ENCODE data around the gene KIF26B. TPM values are rescaled to one million over a fixed set of nuclear protein-coding genes. Genes with fewer than 3 reads are reported as not detected.

The KIF26B gene
- total RNA-seq, 2 donors from 2014 or later, result 0.83 to 1.3 TPM

DNA sequence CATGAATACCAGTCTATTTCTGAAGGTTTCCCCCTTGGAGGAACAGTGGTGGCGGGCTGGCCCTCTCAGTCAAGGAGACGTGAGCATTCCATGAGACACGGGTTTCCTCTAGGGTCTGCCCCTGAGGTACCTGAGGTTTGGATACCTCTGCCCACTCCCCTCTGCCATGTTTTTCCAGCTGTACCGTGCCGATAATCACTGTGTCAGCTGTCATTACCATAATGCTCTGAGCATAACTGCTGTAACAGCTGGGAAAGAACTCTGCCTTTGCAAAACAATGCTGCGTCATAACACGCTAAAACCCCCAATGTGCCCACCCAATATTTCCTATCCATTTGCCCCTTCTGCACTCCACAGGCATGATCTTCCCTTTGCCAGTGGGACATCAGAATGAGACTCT is 425.1 kb downstream of the KIF26B start:
- H3K4me1 ChIP-seq, result no peaks in the 10 kb centered on the region
- no peak for DNase-seq (ENCODE audit: low spot score)
- H3K9me3 ChIP-seq, result no peaks in the 10 kb centered on the region
- no peak overlapping the region for H3K27ac ChIP-seq
- H3K36me3 ChIP-seq, result no peaks in the 10 kb centered on the region
- no peak overlapping the region for H3K4me3 ChIP-seq
- H3K27me3 ChIP-seq, result no peaks in the 10 kb centered on the region
- no peak for TF ChIP-seq CTCF (IDR thresholded peaks at IDR 0.05)

- Histone ChIP-seq H3K27me3 (no peaks in the 10 kb centered on the region), H3K36me3 (no peaks in the 10 kb centered on the region), H3K27ac (no peak overlapping the region), H3K9me3 (no peaks in the 10 kb centered on the region), H3K4me3 (no peak overlapping the region), H3K4me1 (no peaks in the 10 kb centered on the region)
- TF ChIP-seq CTCF (IDR thresholded peaks at IDR 0.05), result no peak
- DNase-seq (ENCODE audit: low spot score), result no peak
Observed at GRCh38 chr1:245580651-245581050, 425.9 kb downstream of the KIF26B start.

DNA sequence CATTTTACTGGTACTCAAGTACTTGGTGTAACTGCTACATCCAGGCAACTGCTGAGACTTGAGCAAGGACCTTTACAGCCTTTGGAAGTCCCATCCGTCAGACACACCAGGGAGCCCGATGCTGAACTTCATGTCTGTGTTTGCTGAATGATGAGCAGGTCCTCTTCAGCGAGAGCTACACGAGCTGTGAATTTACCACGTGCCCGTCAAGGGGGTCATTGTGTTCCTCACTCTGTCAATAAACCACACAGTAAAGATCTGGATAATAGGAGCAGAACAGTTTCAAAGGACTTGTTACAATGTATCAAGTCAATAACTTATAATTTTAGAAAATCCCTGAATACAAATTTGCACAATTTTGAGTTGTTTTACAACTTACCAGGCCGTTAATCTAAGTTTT is 427.2 kb downstream of the KIF26B start:
- H3K4me3 ChIP-seq, result no peak overlapping the region
- no peak overlapping the region for H3K27ac ChIP-seq
- H3K27me3 ChIP-seq, result no peaks in the 10 kb centered on the region
- H3K4me1 ChIP-seq, result no peaks in the 10 kb centered on the region
- H3K9me3 ChIP-seq, result no peaks in the 10 kb centered on the region
- TF ChIP-seq CTCF (IDR thresholded peaks at IDR 0.05), result no peak
- no peaks in the 10 kb centered on the region for H3K36me3 ChIP-seq
- no peak for DNase-seq (ENCODE audit: low spot score)

DNA sequence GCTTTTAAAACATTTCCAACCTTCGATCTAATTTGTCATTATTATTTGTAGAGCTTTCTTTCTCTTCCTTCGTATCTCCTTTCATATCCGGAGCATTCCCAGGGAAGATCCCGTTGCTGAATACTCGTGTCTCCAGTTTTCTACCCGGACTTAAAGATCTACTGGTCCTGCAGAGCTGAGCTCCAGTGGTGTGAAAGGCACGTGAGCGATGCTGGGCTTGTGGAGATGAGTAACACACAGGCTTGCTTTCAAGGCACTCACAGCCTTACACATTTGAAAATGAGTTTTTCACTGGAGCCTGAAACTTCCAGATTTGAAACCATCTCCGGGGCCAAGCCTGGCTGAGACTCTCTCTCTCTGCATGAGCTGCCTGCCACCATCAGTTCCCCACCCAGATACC is 428.3 kb downstream of the KIF26B start:
- no peak for DNase-seq (ENCODE audit: low spot score)
- Histone ChIP-seq H3K9me3 (no peaks in the 10 kb centered on the region), H3K27ac (no peak overlapping the region), H3K4me3 (no peak overlapping the region), H3K36me3 (no peaks in the 10 kb centered on the region), H3K27me3 (no peaks in the 10 kb centered on the region), H3K4me1 (no peaks in the 10 kb centered on the region)
- no peak for TF ChIP-seq CTCF (IDR thresholded peaks at IDR 0.05)

DNA sequence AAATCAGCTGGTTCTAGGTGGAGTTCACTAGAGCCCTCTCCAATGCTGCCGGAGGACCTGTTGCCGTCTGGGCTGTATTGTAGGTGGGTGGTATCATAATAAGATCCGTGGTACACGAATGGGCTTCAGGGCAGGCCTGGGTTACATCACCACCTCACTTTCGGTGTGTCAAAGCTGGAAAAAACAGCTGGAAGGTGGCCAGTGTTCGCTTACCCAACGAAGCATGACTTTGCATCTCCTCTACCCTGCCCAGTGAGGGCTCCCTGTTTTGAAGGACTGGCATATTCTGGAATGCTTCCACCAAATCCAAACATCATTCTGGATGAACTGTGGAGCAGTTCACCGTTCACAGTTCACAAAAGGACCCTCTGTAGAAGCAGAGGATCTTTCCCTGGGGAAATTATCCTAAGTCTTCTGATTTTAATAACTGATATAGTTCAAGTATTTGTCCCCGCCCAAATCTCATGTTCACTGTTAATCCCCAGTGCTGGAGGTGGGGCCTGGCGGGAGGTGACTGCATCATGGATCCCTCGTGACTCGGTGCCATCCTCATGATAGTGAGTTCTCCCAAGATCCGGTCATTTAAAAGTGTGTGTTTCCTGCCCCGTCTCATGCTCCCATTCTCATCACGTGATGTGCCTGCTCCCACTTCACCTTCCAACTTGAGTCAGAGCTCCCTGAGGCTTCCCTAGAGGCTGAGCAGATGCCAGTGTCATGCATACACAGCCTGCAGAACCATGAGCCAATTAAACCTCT is 429.0 kb downstream of the KIF26B start:
- Histone ChIP-seq H3K27me3 (no peaks in the 10 kb centered on the region), H3K4me1 (no peaks in the 10 kb centered on the region), H3K9me3 (no peaks in the 10 kb centered on the region), H3K4me3 (no peak overlapping the region), H3K27ac (no peak overlapping the region), H3K36me3 (no peaks in the 10 kb centered on the region)
- no peak for TF ChIP-seq CTCF (IDR thresholded peaks at IDR 0.05)
- DNase-seq (ENCODE audit: low spot score), result no peak
